Neural progenitor cell (in vitro differentiated cells): ENCODE results near the gene MTR. TPM values are rescaled to one million over a fixed set of nuclear protein-coding genes. Genes with fewer than 3 reads are reported as not detected.

Experiments
- DNase-seq: peaks from one replicate; pipeline ENCODE4 v3.0.0-alpha.2; 2016; ENCODE audit warnings: low spot score
- H2AFZ ChIP-seq: fragments of 200-600 bp; sonication (generic); replicated peaks from 2 replicates; pipeline ENCODE4 v1.6.1; 2016; ENCODE audit warnings: antibody characterized with exemption
- H3F3A ChIP-seq: fragments of 200-600 bp; sonication (generic); 2 replicates; pipeline ENCODE4 v1.6.1; 2016; ENCODE audit warnings: antibody characterized with exemption, low read depth
- H3K27ac ChIP-seq: fragments of 200-600 bp; sonication (generic); 2 replicates; pipeline ENCODE4 v1.5.1; 2016; ENCODE audit warnings: mild to moderate bottlenecking
- H3K27me3 ChIP-seq: fragments of 200-600 bp; sonication (generic); 2 replicates; pipeline ENCODE4 v1.6.1; 2016; ENCODE audit warnings: mild to moderate bottlenecking, moderate library complexity
- H3K36me3 ChIP-seq: fragments of 200-600 bp; sonication (generic); 2 replicates; pipeline ENCODE4 v1.5.1; 2016
- H3K4me1 ChIP-seq: fragments of 200-600 bp; sonication (generic); 2 replicates; pipeline ENCODE4 v1.6.1; 2016; ENCODE audit warnings: mixed run types
- H3K4me2 ChIP-seq: fragments of 200-600 bp; sonication (generic); 2 replicates; pipeline ENCODE4 v1.6.1; 2016
- H3K4me3 ChIP-seq: fragments of 200-600 bp; sonication (generic); 2 replicates; pipeline ENCODE4 v1.5.1; 2016
- H3K79me2 ChIP-seq: fragments of 200-600 bp; sonication (generic); 2 replicates; pipeline ENCODE4 v1.6.1; 2016; ENCODE audit warnings: low read depth
- H3K9ac ChIP-seq: fragments of 200-600 bp; sonication (generic); 2 replicates; pipeline ENCODE4 v1.6.1; 2016
- H3K9me3 ChIP-seq: fragments of 200-600 bp; sonication (generic); 2 replicates; pipeline ENCODE4 v1.5.1; 2016; ENCODE audit warnings: low read depth
- H4K20me1 ChIP-seq: fragments of 200-600 bp; sonication (generic); 2 replicates; pipeline ENCODE4 v1.6.1; 2016; ENCODE audit warnings: low read depth
- H3K27ac Mint-ChIP-seq: 3 replicates; pipeline ENCODE4 v1.8.0; 2021; ENCODE audit warnings: mixed read lengths
- H3K27me3 Mint-ChIP-seq: 2 replicates; pipeline ENCODE4 v1.8.0; 2022; ENCODE audit warnings: low read depth, mild to moderate bottlenecking, inconsistent platforms, moderate library complexity, mixed read lengths; ENCODE audit not compliant: insufficient read depth
- H3K36me3 Mint-ChIP-seq: 3 replicates; pipeline ENCODE4 v1.8.0; 2021; ENCODE audit warnings: mixed read lengths
- H3K4me1 Mint-ChIP-seq: 3 replicates; pipeline ENCODE4 v1.8.0; 2021; ENCODE audit warnings: mixed read lengths
- H3K4me3 Mint-ChIP-seq: 3 replicates; pipeline ENCODE4 v1.8.0; 2021; ENCODE audit warnings: mild to moderate bottlenecking, moderate library complexity, mixed read lengths
- H3K9me3 Mint-ChIP-seq: 3 replicates; pipeline ENCODE4 v1.8.0; 2020; ENCODE audit warnings: mixed read lengths
- CTCF ChIP-seq: fragments of 200-600 bp; sonication (generic); IDR thresholded peaks from 2 replicates; pipeline ENCODE4 v1.5.1; 2017; ENCODE audit warnings: antibody characterized with exemption, mild to moderate bottlenecking
- EZH2 ChIP-seq: fragments of 200-600 bp; sonication (generic); IDR thresholded peaks from 2 replicates; pipeline ENCODE4 v1.6.1; 2017; ENCODE audit warnings: antibody characterized with exemption, mild to moderate bottlenecking, moderate library complexity
- EZH2phosphoT487 ChIP-seq: fragments of 200-600 bp; sonication (generic); IDR thresholded peaks from 2 replicates; pipeline ENCODE4 v1.6.1; 2017; ENCODE audit warnings: antibody characterized with exemption
- total RNA-seq: library from RNA; depleted of rRNA; stranded (reverse); fragments of >200 nt; gene quantifications from 2 replicates; pipeline ENCODE4 v1.2.3, GENCODE V29; 2015; ENCODE audit warnings: low replicate concordance

The MTR gene
- total RNA-seq, 1 donor from 2014 or later, result 27.3 TPM

- H3K9me3 Mint-ChIP-seq, result no peaks in the 10 kb centered on the region
- H3K4me3 ChIP-seq, result no peak overlapping the region
- TF ChIP-seq EZH2, result no peak
- TF ChIP-seq CTCF, result no peak
- TF ChIP-seq EZH2phosphoT487, result no peak
Measured at GRCh38 chr1:236762410-236762809, 32.7 kb upstream of the MTR start.

GRCh38 chr1:236765831-236766230 is 29.3 kb upstream of the MTR start:
- H3K36me3 Mint-ChIP-seq, result no peaks in the 10 kb centered on the region
- no peaks in the 10 kb centered on the region for H3K36me3 ChIP-seq
- no peaks in the 10 kb centered on the region for H3K79me2 ChIP-seq
- no peaks in the 10 kb centered on the region for H3F3A ChIP-seq
- no peak for DNase-seq
- H3K4me2 ChIP-seq, result no peak overlapping the region
- H3K9me3 ChIP-seq, result no peaks in the 10 kb centered on the region
- TF ChIP-seq EZH2 (no peak), CTCF (no peak), EZH2phosphoT487 (no peak)
- no peak overlapping the region for H3K27ac ChIP-seq
- H3K27ac Mint-ChIP-seq, result no peak overlapping the region
- H3K4me3 Mint-ChIP-seq, result no peak overlapping the region
- no peaks in the 10 kb centered on the region for H3K4me1 ChIP-seq
- no peaks in the 10 kb centered on the region for H3K9me3 Mint-ChIP-seq
- H3K27me3 Mint-ChIP-seq, result no peaks in the 10 kb centered on the region
- H2AFZ ChIP-seq, result no peak overlapping the region
- H3K9ac ChIP-seq, result no peak overlapping the region
- H3K4me3 ChIP-seq, result no peak overlapping the region
- H3K27me3 ChIP-seq, result no peaks in the 10 kb centered on the region
- H3K4me1 Mint-ChIP-seq, result peaks cover 15% of the 10 kb centered on the region
- H4K20me1 ChIP-seq, result no peaks in the 10 kb centered on the region

More at GRCh38 chr1:236762410-236762809, 32.7 kb upstream of the MTR start:
- Histone ChIP-seq H3F3A (no peaks in the 10 kb centered on the region), H3K4me2 (no peak overlapping the region), H4K20me1 (no peaks in the 10 kb centered on the region), H3K27me3 (no peaks in the 10 kb centered on the region), H2AFZ (no peak overlapping the region), H3K79me2 (no peaks in the 10 kb centered on the region), H3K9ac (no peak overlapping the region), H3K4me1 (no peaks in the 10 kb centered on the region), H3K27ac (no peak overlapping the region), H3K36me3 (no peaks in the 10 kb centered on the region), H3K9me3 (no peaks in the 10 kb centered on the region)
- Mint-ChIP-seq H3K36me3 (no peaks in the 10 kb centered on the region), H3K4me3 (no peak overlapping the region), H3K27ac (no peak overlapping the region), H3K4me1 (peaks cover 2% of the 10 kb centered on the region), H3K27me3 (no peaks in the 10 kb centered on the region)
- no peak for DNase-seq

GRCh38 chr1:236766506-236766905 is 28.6 kb upstream of the MTR start:
- no peaks in the 10 kb centered on the region for H3K27me3 ChIP-seq
- no peak overlapping the region for H3K4me2 ChIP-seq
- no peaks in the 10 kb centered on the region for H3F3A ChIP-seq
- H3K9ac ChIP-seq, result no peak overlapping the region
- no peak overlapping the region for H3K27ac ChIP-seq
- no peaks in the 10 kb centered on the region for H3K4me1 ChIP-seq
- peaks cover 15% of the 10 kb centered on the region for H3K4me1 Mint-ChIP-seq
- no peak overlapping the region for H3K4me3 Mint-ChIP-seq
- H3K9me3 Mint-ChIP-seq, result no peaks in the 10 kb centered on the region
- no peaks in the 10 kb centered on the region for H3K79me2 ChIP-seq
- no peak overlapping the region for H2AFZ ChIP-seq
- H3K27ac Mint-ChIP-seq, result no peak overlapping the region
- no peak for DNase-seq
- H3K4me3 ChIP-seq, result no peak overlapping the region
- no peaks in the 10 kb centered on the region for H3K9me3 ChIP-seq
- H3K36me3 ChIP-seq, result no peaks in the 10 kb centered on the region
- H3K27me3 Mint-ChIP-seq, result no peaks in the 10 kb centered on the region
- H4K20me1 ChIP-seq, result no peaks in the 10 kb centered on the region
- H3K36me3 Mint-ChIP-seq, result no peaks in the 10 kb centered on the region
- TF ChIP-seq EZH2phosphoT487 (no peak), EZH2 (no peak), CTCF (no peak)
